GM21576 (cell line): ENCODE data around the gene C1R.

Experiments
- ATAC-seq: cut with Tn5 transposase; IDR thresholded peaks from one replicate; pipeline ENCODE4 v1.9.1; 2021; ENCODE audit warnings: mild to moderate bottlenecking, moderate library complexity; ENCODE audit not compliant: unreplicated experiment

The C1R gene

GRCh38 chr12:7092229-7092985 lies at the start of gene C1R:
C1R (minus strand) TSS chr12:7092445; CDS start chr12:7092388, 57 bp downstream.
- no peak for ATAC-seq

GRCh38 chr12:7141351-7142005 lies 49.2 kb upstream of the C1R start:
- no peak for ATAC-seq

- ATAC-seq: no peak
These were observed 47.0 kb upstream of the C1R start for GRCh38 chr12:7139200-7139599.

GRCh38 chr12:7137908-7138307 lies 45.7 kb upstream of the C1R start:
- no peak for ATAC-seq

- ATAC-seq: no peak
These were observed 44.4 kb upstream of the C1R start for GRCh38 chr12:7136676-7137075.

GRCh38 chr12:7136071-7136470 lies 43.8 kb upstream of the C1R start:
- ATAC-seq: no peak

GRCh38 chr12:7134396-7135166 lies 42.3 kb upstream of the C1R start:
- no peak for ATAC-seq

- no peak for ATAC-seq
These were observed 39.2 kb upstream of the C1R start for GRCh38 chr12:7131502-7131866.

- peak; percentile 8 for ATAC-seq
These were observed 38.7 kb upstream of the C1R start for GRCh38 chr12:7130701-7131501.

GRCh38 chr12:7129872-7130691 lies 37.8 kb upstream of the C1R start, which contains the start of gene CLSTN3:
CLSTN3 (plus strand) TSS chr12:7130371; CDS start chr12:7130649, 278 bp downstream.
- ATAC-seq: peak; percentile 67

- ATAC-seq: no peak
These were observed 37.1 kb upstream of the C1R start for GRCh38 chr12:7129287-7129871.

GRCh38 chr12:7128681-7129286 lies 36.5 kb upstream of the C1R start, which contains the start of gene RBP5:
RBP5 (minus strand) TSS chr12:7128889; CDS start chr12:7128775, 114 bp downstream.
- ATAC-seq: no peak

- ATAC-seq: no peak
These were observed 35.8 kb upstream of the C1R start for GRCh38 chr12:7127916-7128626.

GRCh38 chr12:7125632-7126227 lies 33.5 kb upstream of the C1R start:
- no peak for ATAC-seq

- no peak for ATAC-seq
These were observed 31.7 kb upstream of the C1R start for GRCh38 chr12:7123806-7124522.

- ATAC-seq: no peak
These were observed 30.8 kb upstream of the C1R start for GRCh38 chr12:7122811-7123769.
